ENCODE results near the gene CAV3. TPM values are rescaled to one million over a fixed set of nuclear protein-coding genes. Genes with fewer than 3 reads are reported as not detected.

CAV3 gene
- total RNA-seq, result not detected in 2 replicates

GRCh38 chr3:8733332-8734094 lies at the start of gene CAV3:
CAV3 (plus strand) TSS chr3:8733802; CDS start chr3:8733877, 75 bp downstream.

GRCh38 chr3:8769088-8769822 lies 35.7 kb downstream of the CAV3 start, which contains the start of gene OXTR:
OXTR (minus strand) TSS chr3:8769613; CDS start chr3:8768187, 1,426 bp downstream.

Other genes starting within 250 kb of the CAV3 start
- 9.2 and 11.0 TPM in 2 replicates for gene LMCD1, start 232.0 kb upstream of the CAV3 start, total RNA-seq
- gene SSUH2, start 89.0 kb upstream of the CAV3 start, total RNA-seq, result under 0.01 TPM in 1 of 2 replicates, not detected in the other
- 0.18 and 10.7 TPM in 2 replicates for gene OXTR, start 35.8 kb downstream of the CAV3 start, total RNA-seq
- gene RAD18, start 229.7 kb downstream of the CAV3 start, total RNA-seq, result 8.9 and 13.1 TPM in 2 replicates